PC-9 (cell line): Measurements from ENCODE around the gene CRTC1.

ENCODE experiments used
- CTCF ChIP-seq: fragments of 200-600 bp; sonication (generic); conservative IDR thresholded peaks from 2 replicates; pipeline ENCODE4 v1.6.1; 2017; ENCODE audit warnings: mixed run types, antibody characterized with exemption, mild to moderate bottlenecking, moderate library complexity
- EZH2 ChIP-seq: fragments of 200-600 bp; sonication (generic); IDR thresholded peaks from 2 replicates; pipeline ENCODE4 v1.8.0; 2017; ENCODE audit warnings: antibody characterized with exemption, low read depth

- TF ChIP-seq EZH2, result no peak
- TF ChIP-seq CTCF, result no peak
Measured at GRCh38 chr19:18795540-18795939, 112.1 kb downstream of the CRTC1 start.
